AG04449 (cell line): ENCODE data around the gene SOX8.

Experiments
- CTCF ChIA-PET: fragments of 350-600 bp; formaldehyde crosslinking; extraction: SDS; loops from one replicate; lab custom pipeline; 2021; ENCODE audit warnings: antibody characterized with exemption; lab: Yijun Ruan, JAX
- POLR2A ChIA-PET: fragments of 400-600, 350-600 bp; formaldehyde crosslinking; extraction: SDS; loops from one replicate; lab custom pipeline; 2020; ENCODE audit warnings: antibody characterized with exemption, inconsistent platforms; lab: Yijun Ruan, JAX
- DNase-seq: peaks from one replicate; pipeline ENCODE4 v3.0.0-alpha.2; 2010; ENCODE audit warnings: low read depth, low spot score
- H3K4me3 ChIP-seq: 2 replicates; pipeline ENCODE4 v1.5.1; 2011; ENCODE audit warnings: low read depth, mild to moderate bottlenecking, control low read depth, low read length
- TF ChIP-seq, protein P1 (sequence below): IDR thresholded peaks from one replicate; pipeline ENCODE4 v1.5.1; 2011; ENCODE audit warnings: mild to moderate bottlenecking, moderate library complexity, low read length, control low read depth, inconsistent platforms; ENCODE audit not compliant: insufficient read depth; ENCODE audit errors: missing control alignments

The SOX8 gene

DNA sequence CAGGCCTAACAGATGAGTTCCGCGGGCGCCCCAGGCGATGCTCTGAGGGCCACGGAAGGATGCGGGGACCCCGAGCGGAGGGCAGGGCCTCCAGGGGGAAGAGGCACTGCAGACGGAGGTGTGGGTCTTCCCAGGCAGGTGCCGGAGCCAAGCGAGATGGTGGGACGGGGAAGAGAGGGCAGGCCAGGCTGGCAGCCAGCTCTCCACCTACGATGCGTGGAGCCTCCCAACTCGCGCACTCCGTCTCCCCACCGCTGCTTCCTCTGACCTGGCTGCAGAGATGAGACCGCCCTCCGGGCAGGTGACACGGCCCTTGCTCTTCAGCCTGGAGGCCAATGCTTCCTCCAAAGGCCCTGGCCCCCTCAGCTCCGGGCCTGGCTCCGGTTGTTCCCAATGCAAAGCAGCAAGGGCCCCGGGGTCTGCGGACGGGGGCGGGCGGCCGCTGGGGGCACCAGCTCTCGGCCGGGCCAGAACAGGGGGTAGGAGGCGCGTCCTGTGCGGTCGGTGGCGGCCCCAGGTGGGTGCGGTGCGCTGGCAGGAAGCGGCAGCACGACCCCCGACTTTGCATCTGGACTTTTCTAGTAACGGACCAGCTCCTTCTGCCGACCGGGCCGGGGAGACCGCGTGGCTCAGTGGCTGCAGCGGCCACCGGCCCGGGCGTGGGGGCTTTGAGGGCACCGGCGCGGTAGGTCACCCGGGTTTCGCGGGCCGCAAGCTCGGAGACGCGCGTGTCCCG lies 1.5 kb upstream of the SOX8 start:
- DNase-seq, result no peak
- no peak overlapping the region for H3K4me3 ChIP-seq
- CTCF ChIA-PET, result no interaction called here
- POLR2A ChIA-PET, result no interaction called here
- TF ChIP-seq, protein P1, sequence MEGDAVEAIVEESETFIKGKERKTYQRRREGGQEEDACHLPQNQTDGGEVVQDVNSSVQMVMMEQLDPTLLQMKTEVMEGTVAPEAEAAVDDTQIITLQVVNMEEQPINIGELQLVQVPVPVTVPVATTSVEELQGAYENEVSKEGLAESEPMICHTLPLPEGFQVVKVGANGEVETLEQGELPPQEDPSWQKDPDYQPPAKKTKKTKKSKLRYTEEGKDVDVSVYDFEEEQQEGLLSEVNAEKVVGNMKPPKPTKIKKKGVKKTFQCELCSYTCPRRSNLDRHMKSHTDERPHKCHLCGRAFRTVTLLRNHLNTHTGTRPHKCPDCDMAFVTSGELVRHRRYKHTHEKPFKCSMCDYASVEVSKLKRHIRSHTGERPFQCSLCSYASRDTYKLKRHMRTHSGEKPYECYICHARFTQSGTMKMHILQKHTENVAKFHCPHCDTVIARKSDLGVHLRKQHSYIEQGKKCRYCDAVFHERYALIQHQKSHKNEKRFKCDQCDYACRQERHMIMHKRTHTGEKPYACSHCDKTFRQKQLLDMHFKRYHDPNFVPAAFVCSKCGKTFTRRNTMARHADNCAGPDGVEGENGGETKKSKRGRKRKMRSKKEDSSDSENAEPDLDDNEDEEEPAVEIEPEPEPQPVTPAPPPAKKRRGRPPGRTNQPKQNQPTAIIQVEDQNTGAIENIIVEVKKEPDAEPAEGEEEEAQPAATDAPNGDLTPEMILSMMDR, result no peak

DNA sequence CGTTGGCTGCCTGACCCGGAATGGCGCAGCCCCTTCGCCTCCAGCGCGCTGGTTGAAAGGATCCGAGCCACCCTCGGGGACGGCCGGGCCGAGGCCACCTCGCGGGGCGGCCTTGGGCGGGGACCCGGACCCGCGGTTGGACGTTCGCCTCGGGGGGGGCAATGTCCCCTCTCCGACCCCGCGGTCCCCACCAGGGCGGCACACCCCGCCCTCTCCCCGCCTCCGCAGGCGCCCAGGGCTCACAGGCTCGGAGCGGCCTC lies 1.0 kb upstream of the SOX8 start:
- CTCF ChIA-PET, result no interaction called here
- POLR2A ChIA-PET, result no interaction called here
- TF ChIP-seq, protein P1, result no peak
- DNase-seq, result no peak
- no peak overlapping the region; the same call in 1 of the 2 replicates for H3K4me3 ChIP-seq

DNA sequence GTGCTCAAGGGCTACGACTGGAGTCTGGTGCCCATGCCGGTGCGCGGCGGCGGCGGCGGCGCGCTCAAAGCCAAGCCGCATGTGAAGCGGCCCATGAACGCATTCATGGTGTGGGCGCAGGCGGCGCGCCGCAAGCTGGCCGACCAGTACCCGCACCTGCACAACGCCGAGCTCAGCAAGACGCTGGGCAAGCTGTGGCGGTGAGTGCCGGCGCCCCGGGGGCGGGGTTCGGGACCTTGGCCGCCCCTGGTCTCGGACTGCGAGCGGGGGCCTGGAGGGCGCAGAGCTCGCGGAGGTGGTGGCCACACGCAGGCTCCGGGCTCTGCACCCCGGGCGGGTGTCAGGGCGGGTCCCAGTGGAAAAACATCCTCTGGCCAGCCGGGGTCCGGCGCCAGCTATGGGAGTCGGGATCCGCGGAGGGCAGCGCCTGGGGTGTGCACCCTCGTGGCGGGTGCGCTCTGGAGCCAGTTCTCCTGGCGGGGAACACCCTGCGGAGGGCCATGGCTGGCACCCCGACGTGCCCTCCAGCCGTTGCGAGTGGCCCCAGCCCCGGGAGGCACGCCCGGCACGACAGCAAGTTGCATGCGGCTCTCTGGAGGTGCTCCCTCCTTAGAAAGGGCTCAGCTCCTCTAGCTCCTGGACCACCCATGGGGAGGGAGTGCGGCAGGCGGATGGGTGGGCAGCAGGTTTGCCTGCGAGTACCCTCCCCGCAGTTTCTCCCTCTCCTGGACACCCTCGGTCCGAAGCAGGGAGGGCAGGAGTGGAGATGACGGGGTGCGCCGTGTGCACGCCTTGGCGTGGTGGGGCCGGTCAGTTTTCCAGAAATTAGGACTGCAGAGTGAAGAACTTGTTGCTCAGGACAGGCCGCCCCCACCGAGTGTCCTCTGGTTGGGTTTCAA lies 824 bp downstream of the SOX8 start:
- H3K4me3 ChIP-seq, result no peak overlapping the region
- DNase-seq, result no peak
- POLR2A ChIA-PET, result interaction anchor here (1.5 kb wide), 1 partner anchor 15 kb away, joined by 3 read pairs; no protein-coding TSS in a partner anchor
- TF ChIP-seq, protein P1, result no peak
- CTCF ChIA-PET, result no interaction called here

DNA sequence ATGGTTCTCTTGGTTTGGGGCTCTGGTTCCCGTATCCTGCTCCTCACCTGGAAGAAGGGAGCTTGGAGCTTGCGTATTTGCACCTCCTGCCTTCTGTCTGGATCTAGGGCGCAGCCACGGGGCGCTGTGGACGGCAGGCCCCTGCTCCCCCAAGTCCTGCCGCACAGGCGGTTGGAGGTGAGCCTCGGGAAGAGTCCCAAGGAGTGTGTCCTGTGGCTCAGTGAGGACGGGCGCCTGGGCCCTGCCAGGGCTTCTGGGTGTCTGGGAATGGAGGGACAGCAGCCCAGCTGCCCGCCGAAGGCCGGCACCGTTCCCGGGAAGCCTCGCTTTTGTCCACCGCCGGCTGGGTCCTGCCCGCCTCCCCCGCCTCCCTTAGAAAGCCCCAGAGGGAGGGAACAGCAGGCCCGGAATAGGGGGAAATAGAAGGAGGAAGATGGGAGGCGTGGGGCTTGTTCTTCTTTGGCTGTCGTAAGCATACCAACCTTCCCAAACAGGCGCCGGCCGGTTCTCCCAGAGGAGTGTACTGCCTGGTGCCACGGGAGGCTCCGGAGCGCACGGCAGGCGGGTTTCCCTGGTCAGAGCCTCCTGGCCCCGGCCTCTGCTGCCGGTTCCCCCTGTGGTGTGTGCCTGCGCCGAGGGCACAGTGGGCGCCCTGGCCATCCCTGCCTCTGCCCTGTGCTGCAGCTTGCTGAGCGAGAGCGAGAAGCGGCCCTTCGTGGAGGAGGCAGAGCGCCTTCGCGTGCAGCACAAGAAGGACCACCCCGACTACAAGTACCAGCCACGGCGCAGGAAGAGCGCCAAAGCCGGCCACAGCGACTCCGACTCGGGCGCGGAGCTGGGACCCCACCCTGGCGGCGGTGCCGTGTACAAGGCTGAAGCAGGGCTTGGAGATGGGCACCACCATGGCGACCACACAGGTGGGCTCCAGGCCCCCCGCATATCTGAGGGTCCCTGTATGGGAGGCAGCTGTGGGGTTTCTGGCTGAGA lies 1.8 kb downstream of the SOX8 start:
- ChIA-PET CTCF (no interaction called here), POLR2A (no interaction called here)
- no peak for DNase-seq
- TF ChIP-seq, protein P1, result no peak
- no peak overlapping the region for H3K4me3 ChIP-seq

DNA sequence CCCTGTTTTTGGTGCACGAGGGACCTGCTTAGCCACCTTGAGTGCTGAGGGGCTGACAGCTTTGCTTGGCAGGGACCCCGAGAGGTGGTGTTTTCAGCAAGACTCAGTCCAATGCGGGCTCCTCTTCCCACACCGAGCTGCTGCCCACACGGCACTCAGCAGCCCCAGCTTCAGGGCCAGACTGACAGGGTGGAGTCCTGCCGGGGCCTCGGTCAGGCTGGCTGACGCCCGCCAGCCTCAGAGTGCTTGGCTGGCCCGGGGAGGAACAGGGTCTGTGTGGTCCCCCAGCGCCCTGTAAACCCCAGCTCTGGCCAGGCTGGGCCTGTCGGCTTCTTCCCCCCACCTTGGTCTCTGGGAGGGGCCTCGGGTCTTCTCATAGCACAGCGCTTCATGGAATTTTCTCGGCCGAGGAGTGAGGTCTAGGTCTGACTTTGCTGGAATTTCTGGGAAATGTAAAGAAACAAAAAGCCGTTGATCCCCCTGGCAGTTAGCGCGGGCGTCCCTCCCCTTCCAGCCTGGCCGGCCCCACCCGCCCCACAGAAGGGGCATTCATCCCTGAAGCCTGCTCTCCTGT lies 2.6 kb downstream of the SOX8 start:
- H3K4me3 ChIP-seq, result no peak overlapping the region
- DNase-seq, result no peak
- TF ChIP-seq, protein P1, result no peak
- ChIA-PET POLR2A (no interaction called here), CTCF (no interaction called here)
